ENCODE results near the gene SULT1A1.
"Not testable (repeated sequence)": the region's sequence is repeated elsewhere in the genome, so short reads cannot be mapped to it uniquely, and the experiment has no call there.

The SULT1A1 gene

DNA sequence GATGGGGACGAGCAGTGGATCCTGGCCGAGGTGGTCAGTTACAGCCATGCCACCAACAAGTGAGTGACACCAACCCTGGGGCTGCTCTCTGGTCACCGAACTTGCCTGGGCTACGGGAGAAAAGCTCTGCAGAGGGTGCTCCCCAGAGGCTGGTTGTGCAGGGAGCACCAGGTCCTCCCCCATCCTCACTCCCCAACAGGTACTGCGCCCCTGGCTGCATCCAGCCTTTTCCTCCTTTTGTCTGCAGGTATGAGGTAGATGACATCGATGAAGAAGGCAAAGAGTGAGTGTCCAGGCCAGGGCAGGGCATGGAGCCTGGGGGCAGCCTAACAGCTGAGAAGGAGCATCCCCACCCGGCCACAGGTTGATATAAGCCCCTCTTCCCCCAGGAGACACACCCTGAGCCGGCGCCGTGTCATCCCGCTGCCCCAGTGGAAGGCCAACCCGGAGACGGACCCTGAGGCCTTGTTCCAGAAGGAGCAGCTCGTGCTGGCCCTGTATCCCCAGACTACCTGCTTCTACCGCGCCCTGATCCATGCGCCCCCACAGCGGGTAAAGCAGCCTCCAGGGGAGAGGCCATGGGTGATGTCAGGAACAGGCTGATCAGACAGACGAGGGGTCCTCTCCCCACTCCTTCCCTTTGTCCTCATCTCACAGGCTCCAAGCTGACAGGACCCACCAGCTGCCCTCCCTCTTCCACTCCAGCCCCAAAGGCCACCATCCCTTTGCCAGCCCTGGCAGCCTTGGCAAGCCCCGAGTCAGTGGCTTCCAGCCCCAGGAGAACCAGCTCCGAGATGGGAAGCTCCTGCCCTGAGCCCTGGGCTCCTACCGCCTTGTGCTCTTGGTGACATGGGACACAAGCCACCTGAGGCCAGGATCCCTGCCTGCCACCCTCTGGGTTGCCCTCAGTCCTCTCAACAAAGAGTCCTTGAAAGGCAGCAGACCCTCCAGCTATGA lies 19.2 kb downstream of the SULT1A1 start:
- DNase-seq (ENCODE audit: low read depth): no peak

DNA sequence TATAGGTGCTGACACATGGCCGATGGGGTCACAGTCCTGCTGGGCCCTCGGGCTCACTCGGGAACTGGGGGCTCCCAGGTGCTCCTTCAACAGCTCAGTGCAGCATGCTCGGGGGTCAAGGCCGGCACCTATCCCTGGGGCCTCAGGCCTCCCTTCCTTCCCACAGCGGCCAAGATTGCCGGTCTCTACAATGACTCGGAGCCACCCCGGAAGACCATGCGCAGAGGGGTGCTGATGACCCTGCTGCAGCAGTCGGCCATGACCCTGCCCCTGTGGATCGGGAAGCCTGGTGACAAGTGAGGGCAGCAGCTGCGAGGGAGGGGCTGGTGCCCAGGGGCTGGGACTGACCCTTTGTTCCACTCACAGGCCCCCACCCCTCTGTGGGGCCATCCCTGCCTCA lies 19.9 kb downstream of the SULT1A1 start:
- DNase-seq (ENCODE audit: low read depth): no peak

DNA sequence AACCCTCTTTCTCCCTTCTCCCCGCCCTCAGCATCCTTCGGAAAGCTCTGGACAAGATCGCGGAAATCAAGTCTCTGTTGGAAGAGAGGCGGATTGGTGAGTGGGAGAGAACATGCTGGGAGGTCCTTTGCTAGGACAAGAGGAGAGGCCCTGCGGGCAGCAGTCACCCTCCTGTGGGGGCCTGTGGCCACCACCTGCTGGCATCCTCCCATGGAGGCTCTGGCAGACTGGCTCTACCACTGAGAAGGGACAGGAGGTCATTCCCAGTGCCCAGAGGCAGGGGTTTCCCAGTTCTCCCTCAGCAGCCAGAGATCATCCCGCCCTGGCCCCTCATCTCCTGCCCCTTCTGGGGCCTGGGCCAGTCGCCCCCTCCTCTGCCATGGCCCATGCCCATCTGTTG lies 20.8 kb downstream of the SULT1A1 start:
- DNase-seq (ENCODE audit: low read depth): no peak

DNA sequence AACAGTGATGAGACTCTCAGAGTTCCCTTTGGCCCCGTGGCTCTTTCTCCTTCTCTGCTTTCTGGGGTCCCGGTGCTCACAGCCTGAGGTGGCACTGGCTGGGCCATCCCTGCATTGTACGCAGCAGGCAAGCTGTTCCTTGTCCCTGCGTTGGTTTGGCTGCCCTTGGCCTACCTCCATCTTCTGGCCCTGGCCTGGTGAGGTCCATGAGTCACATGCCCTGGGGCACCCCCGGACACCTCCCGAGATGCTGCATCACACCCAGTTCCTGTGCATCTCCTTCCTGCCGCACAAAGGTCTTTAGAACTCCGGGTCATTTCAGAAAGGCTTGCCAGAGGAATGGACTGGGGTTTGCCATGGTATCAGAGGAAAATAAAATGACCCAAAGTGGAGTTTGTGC lies 22.5 kb downstream of the SULT1A1 start:
- DNase-seq (ENCODE audit: low read depth): no peak

DNA sequence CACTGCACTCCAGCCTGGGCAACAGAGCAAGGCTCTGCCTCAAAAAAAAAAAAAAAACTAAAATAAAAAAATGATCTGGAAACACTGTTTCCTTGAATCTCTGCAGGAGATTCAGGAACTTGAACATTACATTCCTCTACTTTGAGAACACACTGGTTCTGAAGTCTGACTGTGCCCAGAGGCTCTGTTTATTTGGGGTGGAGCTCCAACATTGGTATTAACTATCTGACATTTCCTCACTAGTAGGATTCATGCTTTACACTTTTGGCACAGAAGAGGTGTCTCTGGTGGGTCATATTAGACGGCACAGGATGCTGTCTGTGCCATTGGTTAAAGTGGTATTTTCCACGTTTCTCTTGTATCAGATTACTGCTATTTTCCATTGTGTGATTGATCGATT lies 23.4 kb downstream of the SULT1A1 start:
- no peak for DNase-seq (ENCODE audit: low read depth)

DNA sequence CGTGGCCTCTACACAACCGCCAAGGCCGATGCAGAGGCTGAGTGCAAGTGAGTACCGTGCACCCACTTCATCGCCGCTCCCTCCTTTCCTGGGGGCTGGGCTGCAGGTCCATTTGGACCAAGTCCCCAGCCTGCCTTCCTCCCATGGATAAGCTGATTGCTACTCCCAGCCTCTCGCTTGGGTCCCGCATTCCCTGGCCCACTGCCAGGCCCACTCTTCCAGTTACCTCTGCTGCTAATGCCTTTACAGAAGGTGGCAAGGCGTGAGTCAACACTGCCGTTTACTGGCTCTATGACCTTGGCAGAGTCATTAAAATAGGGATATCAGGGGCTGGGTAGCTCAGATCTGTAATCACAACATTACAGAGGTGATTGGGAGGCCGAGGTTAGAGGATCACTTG lies 24.2 kb downstream of the SULT1A1 start:
- DNase-seq (ENCODE audit: low read depth): no peak

DNA sequence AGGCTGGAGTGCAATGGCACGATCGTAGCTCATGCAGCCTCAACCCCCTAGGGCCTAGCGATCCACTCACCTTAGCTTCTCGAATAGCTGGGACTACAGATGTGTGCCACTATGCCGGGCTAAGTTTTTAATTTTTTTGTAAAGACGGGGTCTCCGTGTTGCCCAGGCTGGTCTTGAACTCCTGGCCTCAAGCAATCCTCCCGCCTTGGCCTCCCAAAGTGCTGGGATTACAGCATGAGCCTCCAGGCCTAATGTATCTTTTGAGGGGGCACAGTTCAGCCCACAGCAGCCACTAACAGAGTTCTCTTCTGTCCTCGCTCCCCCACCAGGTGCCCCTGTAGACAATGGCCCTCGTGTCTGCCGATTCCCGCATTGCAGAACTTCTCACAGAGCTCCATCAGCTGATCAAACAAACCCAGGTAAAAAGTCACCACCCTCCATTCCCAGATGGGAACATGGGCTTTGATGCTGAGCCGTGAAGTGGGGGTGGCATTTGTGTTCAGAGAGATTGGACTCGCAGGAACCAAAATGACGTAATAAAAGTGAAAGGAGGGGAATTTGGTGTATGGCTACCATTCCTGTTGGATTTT lies 29.0 kb downstream of the SULT1A1 start:
- DNase-seq (ENCODE audit: low read depth): no peak

DNA sequence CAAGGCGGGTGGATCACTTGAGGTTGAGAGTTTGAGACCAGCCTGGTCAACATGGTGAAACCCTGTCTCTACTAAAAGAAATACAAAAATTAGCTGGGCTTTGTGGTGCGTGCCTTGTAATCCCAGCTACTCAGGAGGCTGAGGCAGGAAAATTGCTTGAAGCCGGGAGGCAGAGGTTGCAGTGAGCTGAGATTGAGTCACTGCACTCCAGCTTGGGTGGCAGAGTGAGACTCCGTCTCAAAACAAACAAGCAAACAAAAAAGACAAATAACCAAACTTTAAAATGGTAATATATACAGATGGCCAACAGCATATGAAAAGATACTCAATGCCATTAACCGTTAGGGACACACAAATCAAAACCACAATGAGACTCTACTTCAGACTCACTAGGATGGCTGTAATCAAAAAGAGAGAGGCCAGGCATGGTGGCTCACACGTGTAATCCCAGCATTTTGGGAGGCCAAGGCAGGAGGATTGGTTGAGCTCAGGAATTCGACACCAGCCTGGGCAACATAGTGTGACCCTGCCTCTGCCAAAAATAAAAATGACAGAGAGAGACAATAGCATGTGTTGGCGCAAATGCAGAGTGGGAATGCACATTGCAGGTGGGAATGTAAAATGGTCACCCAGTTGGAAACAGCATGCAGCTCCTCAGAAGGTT lies 34.3 kb downstream of the SULT1A1 start:
- no peak for DNase-seq (ENCODE audit: low read depth)

DNA sequence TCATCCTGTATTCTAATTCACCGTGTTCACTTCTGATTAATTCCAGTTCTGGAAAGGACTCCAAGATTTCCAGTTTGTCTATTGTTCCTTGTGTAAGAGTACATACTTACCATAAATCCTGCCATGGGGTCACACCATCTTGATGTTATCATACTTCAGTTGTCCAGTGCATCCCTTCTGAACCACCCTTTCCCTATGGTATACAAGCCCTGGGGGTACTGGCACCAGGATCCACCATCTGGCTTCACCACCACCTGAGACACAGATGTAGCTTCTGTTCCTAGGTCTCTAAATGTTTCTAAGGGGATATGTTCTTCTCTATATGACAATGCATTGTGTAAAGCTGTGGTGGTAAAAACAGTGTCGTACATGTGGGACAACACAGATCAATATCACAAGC lies 34.9 kb downstream of the SULT1A1 start:
- DNase-seq (ENCODE audit: low read depth): no peak

DNA sequence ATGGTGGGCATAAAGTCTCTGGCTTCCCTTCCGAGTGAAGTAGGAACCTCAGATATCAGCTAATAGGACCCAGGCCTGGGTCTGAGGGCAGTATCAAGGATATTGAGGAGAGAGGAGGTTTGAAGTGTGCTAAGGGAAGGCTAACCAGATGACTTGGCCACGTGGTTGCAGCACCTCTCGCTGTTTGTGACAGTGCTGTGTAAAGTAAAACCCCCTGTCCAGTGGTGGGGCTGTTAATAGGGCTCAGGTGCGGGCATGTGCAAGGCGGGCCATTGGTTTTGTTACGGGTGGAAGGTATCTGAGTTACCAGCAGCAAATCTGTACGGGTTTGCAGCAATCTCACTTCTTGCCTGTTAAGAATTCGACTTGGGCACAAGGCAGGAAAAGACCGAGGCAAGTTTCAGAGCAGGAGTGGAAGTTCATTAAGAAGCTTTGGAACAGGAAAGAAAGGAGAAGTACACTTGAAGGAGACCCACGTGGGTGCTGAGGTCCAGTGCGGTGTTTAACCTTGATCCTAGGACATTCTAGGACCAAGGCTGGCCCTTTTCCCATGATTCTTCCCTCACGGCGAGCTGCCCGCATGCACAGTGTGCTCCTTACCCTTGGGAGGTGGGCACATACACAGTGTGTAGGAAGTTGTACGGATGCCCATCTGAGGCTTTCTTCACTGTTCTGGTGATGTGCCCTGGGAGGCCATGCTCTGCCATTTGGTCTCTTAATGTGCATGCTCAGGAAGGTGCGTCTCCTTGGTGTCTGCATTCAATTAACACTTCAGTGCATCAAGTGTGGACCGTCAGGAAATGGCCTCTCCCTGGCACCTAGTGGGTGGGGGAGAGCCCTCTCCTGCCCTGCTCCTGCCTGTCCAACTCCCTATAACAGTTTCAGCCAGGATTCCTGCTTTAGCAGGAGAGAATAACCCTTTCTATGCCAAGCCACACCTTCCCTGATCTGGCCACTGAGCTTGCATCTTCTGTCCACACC lies 35.8 kb downstream of the SULT1A1 start:
- no peak for DNase-seq (ENCODE audit: low read depth)

DNA sequence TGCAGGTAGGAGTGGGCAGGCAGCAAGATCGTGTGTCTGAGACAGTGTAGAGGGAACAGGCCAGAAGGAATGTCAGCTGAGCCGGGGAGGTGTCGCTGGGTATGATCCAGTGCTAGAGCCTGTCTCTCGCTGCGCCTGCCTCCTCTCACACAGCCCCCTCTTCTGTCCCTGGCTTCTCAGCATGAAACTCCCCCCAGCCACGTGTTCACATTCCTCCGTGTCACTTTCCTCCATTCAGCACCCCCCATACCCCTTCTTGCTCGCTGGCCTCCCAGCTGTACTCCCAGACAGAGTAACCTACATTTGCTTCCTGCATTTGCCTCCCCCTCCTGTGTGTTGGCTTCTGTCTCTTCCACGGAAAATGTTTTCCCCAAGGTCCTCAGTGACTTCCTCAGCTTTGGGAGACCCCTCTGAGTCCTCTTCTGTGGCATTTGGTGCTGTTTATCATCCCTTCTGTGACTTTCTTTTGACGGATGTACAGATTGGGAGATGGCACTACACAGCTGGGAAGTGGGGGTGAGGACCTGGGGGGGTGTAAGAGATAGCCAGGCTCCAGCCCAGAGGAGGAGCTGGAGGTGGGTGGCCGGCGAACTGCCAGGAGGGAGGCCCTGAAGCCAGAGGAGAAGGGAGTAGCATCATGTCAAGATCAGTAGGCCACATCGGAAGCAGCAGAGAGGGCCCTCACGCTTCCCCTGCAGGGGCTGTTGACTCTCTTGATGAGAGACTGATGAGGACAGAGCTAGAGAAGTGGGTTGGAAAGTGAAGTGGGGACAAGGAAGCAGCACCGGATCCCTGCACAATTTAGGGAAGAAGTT lies 36.9 kb downstream of the SULT1A1 start:
- no peak for DNase-seq (ENCODE audit: low read depth)

DNA sequence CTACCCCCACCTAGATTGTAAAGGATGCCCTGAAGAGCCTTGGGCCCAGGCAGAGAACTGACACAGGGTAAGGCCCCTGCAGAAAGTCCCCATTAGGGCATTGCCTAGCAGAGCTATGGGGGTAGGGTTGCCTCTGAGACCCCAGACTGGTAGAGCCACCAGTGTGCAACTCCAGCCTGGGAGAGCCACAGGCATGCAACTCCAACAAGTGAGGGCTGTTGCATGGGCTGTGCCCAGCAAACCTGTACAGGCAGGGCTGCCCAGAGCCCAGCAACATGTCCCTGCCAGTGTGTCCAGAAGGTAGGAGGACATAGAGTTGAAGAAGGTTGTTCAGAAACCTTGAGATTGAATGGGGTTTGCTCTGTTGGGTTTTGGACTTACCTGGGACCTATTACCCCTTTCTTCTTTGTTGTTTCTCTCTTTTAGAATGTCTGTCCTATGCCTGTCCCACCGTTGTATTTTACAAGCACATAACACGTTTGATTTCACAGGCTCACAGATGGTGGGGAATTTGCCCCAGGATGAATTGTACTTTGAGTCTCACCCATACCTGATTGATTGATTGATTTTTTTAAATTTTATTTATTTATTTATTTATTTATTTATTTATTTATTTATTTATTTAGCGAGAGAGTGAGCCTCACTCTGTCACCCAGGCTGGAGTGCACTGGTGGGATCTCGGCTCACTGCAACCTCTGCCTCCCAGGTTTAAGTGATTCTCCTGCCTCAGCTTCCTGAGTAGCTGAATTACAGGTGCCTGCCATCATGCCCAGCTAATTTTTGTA lies 39.7 kb downstream of the SULT1A1 start:
- DNase-seq (ENCODE audit: low read depth): no peak

DNA sequence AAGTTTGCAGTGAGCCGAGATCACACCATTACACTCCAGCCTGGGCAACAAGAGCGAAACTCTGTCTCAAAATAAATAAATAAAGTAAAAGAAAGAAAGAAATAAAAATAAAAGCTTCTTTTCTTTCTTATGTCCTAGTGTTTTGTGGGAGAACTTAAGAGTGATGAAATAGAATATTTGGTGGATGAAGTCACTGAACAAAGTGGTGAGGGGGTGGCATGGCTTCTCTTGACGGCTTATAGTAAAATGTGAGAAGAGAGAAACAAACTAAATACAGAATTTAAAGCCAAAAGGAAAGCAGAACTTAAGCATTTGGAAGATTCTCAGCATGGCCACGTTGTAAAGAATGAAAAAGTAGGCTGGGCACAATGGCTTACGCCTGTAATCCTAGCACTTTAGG lies 40.8 kb downstream of the SULT1A1 start:
- no peak for DNase-seq (ENCODE audit: low read depth)

DNA sequence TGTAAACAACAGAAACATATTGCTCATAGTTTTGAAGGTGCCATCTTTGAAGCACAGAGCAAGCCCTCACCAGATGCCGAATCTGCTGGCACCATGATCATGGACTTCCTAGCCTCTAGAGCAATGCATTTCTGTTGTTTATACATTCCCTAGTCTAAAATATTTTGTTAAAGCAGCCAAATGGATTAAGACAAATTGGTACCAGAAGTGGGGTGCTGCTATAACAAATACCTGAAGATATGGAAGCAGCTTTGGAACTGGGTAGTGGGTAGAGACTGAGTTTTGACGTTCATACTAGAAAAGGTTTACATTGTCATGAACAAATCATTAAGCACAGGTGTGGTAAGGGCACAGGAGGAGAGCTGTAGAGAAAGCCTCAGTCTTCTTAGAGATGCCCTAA lies 42.6 kb downstream of the SULT1A1 start:
- no peak for DNase-seq (ENCODE audit: low read depth)

DNA sequence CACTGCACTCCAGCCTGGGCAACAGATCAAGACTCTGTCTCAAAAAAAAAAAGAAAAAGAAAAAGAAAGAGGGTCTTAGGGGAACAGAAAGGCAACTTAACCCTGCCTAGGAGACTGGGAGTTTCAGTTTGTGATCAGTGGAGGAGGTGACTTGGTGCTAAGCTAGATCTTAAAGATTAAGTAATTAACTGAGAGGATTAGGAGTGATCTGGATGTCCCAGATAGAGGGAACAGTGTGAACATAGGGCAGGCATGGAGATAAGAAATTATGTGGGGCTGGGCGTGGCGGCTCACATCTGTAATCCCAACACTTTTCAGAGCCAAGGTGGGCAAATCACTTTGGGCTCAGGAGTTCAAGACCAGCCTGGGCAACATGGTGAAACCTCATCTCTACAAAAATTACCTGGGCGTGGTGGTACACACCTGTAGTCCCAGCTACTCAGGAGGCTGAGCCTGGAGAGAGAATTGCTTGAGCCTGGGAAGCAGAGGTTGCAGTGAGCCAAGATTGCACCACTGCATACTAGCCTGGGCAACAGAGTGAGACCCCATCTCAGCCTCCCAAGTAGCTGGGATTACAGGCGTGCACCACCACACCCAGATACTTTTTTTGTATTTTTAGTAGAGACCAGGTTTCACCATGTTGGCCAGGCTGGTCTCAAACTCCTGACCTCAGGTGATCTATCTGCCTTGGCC lies 43.5 kb downstream of the SULT1A1 start:
- not testable (repeated sequence) for DNase-seq (ENCODE audit: low read depth)

DNA sequence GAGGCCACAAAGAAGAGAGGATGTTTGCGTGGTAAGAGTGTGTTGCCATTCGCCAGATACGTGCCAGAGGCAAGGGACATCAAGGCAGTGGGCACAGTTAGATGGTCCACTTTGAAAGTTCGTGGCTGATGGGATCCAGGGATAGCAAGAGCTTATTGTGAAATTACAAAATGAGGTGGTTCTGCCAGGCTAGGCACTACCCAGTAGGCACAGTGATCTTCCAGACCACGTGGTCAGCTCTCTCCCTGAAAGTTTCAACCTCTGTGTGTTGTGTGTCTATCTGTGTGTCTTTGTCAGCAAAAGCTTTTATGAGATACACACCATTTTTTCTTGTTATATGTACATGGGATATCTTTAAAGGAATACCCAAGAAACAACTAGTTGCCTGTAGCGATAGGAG lies 46.6 kb downstream of the SULT1A1 start:
- DNase-seq (ENCODE audit: low read depth): no peak

DNA sequence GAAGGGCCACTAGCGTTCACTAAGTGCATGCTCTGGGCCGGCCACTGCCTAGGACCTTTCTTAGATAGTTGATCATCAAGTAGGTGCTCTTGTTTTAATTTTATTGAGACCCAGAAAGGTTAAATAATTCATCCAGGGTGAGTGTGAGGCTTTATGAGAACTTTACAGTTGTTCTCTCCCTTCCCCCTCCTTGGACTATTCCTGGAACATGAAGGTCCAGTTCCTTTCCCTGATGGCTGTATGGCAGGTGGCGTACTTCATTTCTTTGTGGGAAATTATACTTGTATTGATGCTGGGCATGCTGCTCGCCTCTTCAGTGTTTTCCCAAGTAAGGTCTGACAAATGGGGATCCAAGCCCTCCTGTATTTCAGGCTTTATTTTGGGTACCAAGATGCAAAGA lies 47.6 kb downstream of the SULT1A1 start:
- DNase-seq (ENCODE audit: low read depth): no peak

DNA sequence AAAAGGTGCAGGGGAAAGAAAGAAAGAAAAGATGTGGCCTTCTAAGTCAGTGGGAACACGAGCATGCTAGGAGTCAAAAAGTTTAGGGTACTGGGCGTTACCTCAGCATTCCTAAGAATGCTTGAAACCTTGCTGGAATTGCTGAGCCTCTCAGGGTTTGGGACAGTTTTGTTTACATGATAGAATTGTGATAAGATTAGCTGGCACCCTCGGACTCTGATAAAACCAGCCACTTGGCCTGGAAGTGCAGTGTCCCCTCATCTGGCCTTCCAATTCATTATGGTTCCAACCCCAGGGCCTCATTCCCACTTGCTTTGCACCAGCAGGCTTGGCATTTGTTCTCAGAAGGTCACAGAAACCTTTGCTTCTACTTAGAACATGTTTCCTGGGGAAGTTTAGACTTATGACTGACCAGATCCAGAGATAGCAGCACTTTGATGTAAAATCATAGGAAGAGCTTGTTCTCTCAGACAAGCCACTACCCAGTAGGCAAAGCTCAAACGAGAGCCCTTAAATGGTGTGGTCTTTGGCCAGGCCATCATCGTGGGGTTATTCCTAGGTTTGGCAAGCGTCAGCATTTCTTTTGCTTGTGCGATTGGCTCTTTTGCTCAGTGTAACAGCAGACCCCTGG lies 48.2 kb downstream of the SULT1A1 start:
- DNase-seq (ENCODE audit: low read depth): no peak

DNA sequence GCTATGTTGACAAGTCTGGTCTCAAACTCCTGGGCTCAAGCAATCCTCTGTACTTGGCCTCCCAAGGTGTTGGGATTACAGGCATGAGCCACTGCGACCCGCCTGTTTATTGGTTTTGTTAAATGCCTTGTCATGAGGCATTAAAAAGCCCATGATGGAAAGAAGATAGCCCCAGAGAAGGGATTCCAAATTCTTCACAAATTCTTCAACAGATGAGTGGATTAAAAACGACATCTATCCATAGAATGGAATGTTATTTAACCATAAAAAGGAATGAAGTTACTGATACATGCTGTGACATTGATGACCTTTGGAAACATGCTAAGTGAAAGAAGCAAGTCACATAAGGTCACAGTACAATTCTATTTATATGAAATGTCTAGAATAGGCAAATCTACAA lies 51.4 kb downstream of the SULT1A1 start:
- DNase-seq (ENCODE audit: low read depth): no peak
